SK-N-SH treated with all-trans-retinoic acid at 6 μM for 48 hours (cell line): ENCODE results near the gene RER1.

Experiments
- ZFP3 ChIP-seq: fragments of 250-450 bp; sonication (Bioruptor Pico); IDR thresholded peaks from 2 replicates; pipeline ENCODE4 v1.5.0; 2020; ENCODE audit warnings: mild to moderate bottlenecking, moderate library complexity
- TF ChIP-seq, protein P1 (sequence below): fragments of 250-450 bp; sonication (Bioruptor Pico); IDR thresholded peaks from 2 replicates; pipeline ENCODE4 v1.5.1; 2020; ENCODE audit warnings: low read depth, mild to moderate bottlenecking, moderate library complexity
- TF ChIP-seq, protein P2 (sequence below): fragments of 250-450 bp; sonication (Bioruptor Pico); IDR thresholded peaks from 2 replicates; pipeline ENCODE4 v1.8.0; 2021; ENCODE audit warnings: low read depth, mild to moderate bottlenecking, moderate library complexity, borderline replicate concordance
- TF ChIP-seq, protein P3 (sequence below): fragments of 250-450 bp; sonication (Bioruptor Pico); IDR thresholded peaks from 2 replicates; pipeline ENCODE4 v1.8.0; 2020; ENCODE audit warnings: mild to moderate bottlenecking, moderate library complexity, borderline replicate concordance

DNA sequence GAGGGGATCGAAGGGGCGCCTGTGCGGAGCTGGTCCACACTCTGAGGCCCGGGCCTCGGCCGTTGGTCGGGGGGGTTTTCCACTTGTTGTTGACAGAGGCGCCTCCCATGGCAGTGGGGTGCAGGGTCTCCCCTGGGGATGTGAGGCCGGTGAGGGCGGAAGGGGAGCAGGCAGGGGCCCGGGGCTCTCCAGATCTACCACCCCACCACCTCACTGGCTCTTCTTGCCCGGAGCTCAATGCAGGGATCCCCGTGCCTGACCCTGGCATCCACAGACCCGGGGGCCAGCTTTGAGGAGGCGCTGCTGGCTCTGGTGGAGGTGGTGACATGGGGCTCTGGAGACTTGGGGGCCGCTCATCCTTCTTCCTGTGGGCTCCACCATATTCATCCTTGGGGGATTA is 27.8 kb downstream of the RER1 start:
- TF ChIP-seq, protein P1, sequence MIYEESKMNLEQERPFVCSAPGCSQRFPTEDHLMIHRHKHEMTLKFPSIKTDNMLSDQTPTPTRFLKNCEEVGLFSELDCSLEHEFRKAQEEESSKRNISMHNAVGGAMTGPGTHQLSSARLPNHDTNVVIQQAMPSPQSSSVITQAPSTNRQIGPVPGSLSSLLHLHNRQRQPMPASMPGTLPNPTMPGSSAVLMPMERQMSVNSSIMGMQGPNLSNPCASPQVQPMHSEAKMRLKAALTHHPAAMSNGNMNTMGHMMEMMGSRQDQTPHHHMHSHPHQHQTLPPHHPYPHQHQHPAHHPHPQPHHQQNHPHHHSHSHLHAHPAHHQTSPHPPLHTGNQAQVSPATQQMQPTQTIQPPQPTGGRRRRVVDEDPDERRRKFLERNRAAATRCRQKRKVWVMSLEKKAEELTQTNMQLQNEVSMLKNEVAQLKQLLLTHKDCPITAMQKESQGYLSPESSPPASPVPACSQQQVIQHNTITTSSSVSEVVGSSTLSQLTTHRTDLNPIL (CRISPR knock-in tag): no peak
- TF ChIP-seq, protein P2, sequence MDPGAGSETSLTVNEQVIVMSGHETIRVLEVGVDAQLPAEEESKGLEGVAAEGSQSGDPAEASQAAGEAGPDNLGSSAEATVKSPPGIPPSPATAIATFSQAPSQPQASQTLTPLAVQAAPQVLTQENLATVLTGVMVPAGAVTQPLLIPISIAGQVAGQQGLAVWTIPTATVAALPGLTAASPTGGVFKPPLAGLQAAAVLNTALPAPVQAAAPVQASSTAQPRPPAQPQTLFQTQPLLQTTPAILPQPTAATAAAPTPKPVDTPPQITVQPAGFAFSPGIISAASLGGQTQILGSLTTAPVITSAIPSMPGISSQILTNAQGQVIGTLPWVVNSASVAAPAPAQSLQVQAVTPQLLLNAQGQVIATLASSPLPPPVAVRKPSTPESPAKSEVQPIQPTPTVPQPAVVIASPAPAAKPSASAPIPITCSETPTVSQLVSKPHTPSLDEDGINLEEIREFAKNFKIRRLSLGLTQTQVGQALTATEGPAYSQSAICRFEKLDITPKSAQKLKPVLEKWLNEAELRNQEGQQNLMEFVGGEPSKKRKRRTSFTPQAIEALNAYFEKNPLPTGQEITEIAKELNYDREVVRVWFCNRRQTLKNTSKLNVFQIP: no peak
- TF ChIP-seq, protein P3, sequence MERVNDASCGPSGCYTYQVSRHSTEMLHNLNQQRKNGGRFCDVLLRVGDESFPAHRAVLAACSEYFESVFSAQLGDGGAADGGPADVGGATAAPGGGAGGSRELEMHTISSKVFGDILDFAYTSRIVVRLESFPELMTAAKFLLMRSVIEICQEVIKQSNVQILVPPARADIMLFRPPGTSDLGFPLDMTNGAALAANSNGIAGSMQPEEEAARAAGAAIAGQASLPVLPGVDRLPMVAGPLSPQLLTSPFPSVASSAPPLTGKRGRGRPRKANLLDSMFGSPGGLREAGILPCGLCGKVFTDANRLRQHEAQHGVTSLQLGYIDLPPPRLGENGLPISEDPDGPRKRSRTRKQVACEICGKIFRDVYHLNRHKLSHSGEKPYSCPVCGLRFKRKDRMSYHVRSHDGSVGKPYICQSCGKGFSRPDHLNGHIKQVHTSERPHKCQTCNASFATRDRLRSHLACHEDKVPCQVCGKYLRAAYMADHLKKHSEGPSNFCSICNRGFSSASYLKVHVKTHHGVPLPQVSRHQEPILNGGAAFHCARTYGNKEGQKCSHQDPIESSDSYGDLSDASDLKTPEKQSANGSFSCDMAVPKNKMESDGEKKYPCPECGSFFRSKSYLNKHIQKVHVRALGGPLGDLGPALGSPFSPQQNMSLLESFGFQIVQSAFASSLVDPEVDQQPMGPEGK (CRISPR knock-in tag): no peak
- TF ChIP-seq ZFP3 (CRISPR knock-in tag): no peak
